GM18499 (cell line): ENCODE measurements around the gene NUDT3.
"Not testable (repeated sequence)": the region's sequence is repeated elsewhere in the genome, so short reads cannot be mapped to it uniquely, and the experiment has no call there.

Experiments
- ATAC-seq: cut with Tn5 transposase; IDR thresholded peaks from one replicate; pipeline ENCODE4 v1.9.1; 2021; ENCODE audit warnings: moderate number of reproducible peaks; ENCODE audit not compliant: insufficient read depth, unreplicated experiment

Gene NUDT3

GRCh38 chr6:34373511-34373910, 19.0 kb downstream of the NUDT3 start:
- ATAC-seq: no peak

GRCh38 chr6:34371865-34372264, 20.6 kb downstream of the NUDT3 start:
- ATAC-seq: not testable (repeated sequence)

GRCh38 chr6:34370361-34370760, 22.1 kb downstream of the NUDT3 start:
- no peak for ATAC-seq

GRCh38 chr6:34369385-34369784, 23.1 kb downstream of the NUDT3 start:
- ATAC-seq: no peak

GRCh38 chr6:34366639-34366921, 25.9 kb downstream of the NUDT3 start:
- ATAC-seq: no peak

GRCh38 chr6:34365781-34366638, 26.5 kb downstream of the NUDT3 start:
- not testable (repeated sequence) for ATAC-seq

- ATAC-seq: not testable (repeated sequence)
These were observed 28.8 kb downstream of the NUDT3 start for GRCh38 chr6:34363681-34364075.

GRCh38 chr6:34362909-34363680, 29.4 kb downstream of the NUDT3 start:
- ATAC-seq: no peak

- ATAC-seq: no peak
These were observed 30.3 kb downstream of the NUDT3 start for GRCh38 chr6:34362176-34362575.

GRCh38 chr6:34360556-34360955, 31.9 kb downstream of the NUDT3 start:
- no peak for ATAC-seq

GRCh38 chr6:34359418-34360158, 32.9 kb downstream of the NUDT3 start:
- ATAC-seq: no peak

- no peak for ATAC-seq
These were observed 34.0 kb downstream of the NUDT3 start for GRCh38 chr6:34358389-34358905.

- ATAC-seq: no peak
These were observed 34.5 kb downstream of the NUDT3 start for GRCh38 chr6:34357937-34358336.

- ATAC-seq: no peak
These were observed 36.6 kb downstream of the NUDT3 start for GRCh38 chr6:34355889-34356288.

- not testable (repeated sequence) for ATAC-seq
These were observed 38.2 kb downstream of the NUDT3 start for GRCh38 chr6:34354230-34354629.

GRCh38 chr6:34353530-34353929, 38.9 kb downstream of the NUDT3 start:
- not testable (repeated sequence) for ATAC-seq

GRCh38 chr6:34352305-34352937, 40.0 kb downstream of the NUDT3 start:
- ATAC-seq: no peak

- no peak for ATAC-seq
These were observed 41.6 kb downstream of the NUDT3 start for GRCh38 chr6:34350934-34351217.

- ATAC-seq: no peak
These were observed 42.1 kb downstream of the NUDT3 start for GRCh38 chr6:34350137-34350933.

GRCh38 chr6:34349211-34349610, 43.3 kb downstream of the NUDT3 start:
- ATAC-seq: no peak
